ENCODE results near the gene BFSP1. TPM values are rescaled to one million over a fixed set of nuclear protein-coding genes. Genes with fewer than 3 reads are reported as not detected.

Gene BFSP1
- total RNA-seq, 1 donor from 2014 or later: 9.6 TPM

DNA sequence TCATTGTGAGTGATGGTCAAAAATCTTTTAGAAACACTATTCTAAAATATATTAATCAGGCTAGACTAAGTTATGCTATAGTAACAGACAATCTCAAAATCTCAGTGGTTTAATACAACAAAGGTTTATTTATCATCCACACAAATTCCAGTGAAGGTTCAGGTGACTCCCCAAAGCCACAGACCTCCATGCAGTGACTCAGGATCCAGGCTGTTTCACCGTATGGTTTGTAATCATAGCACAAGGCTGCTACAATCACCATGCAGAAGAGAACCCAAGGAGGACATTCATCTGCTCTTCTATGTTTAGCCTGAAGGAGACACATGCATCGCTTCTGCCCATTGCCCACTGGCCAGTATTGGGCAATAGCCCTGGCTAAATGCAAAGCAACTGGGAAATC, 46.2 kb downstream of the BFSP1 start:
- peaks cover 39% of the 10 kb centered on the region for H3K27me3 Mint-ChIP-seq (ENCODE audit: low read depth)
- no peak overlapping the region for H3K27ac Mint-ChIP-seq (ENCODE audit: unreplicated experiment)
- TF ChIP-seq, protein P1, sequence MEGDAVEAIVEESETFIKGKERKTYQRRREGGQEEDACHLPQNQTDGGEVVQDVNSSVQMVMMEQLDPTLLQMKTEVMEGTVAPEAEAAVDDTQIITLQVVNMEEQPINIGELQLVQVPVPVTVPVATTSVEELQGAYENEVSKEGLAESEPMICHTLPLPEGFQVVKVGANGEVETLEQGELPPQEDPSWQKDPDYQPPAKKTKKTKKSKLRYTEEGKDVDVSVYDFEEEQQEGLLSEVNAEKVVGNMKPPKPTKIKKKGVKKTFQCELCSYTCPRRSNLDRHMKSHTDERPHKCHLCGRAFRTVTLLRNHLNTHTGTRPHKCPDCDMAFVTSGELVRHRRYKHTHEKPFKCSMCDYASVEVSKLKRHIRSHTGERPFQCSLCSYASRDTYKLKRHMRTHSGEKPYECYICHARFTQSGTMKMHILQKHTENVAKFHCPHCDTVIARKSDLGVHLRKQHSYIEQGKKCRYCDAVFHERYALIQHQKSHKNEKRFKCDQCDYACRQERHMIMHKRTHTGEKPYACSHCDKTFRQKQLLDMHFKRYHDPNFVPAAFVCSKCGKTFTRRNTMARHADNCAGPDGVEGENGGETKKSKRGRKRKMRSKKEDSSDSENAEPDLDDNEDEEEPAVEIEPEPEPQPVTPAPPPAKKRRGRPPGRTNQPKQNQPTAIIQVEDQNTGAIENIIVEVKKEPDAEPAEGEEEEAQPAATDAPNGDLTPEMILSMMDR (IDR thresholded peaks at IDR 0.05): no peak
- no peaks in the 10 kb centered on the region for H3K36me3 Mint-ChIP-seq (ENCODE audit: low read depth)
- H3K9me3 Mint-ChIP-seq (ENCODE audit: low read depth): peaks cover 2% of the 10 kb centered on the region
- H3K4me3 Mint-ChIP-seq (ENCODE audit: unreplicated experiment): no peak overlapping the region
- DNase-seq (ENCODE audit: low spot score): no peak
- H3K4me1 Mint-ChIP-seq (ENCODE audit: low read depth): no peaks in the 10 kb centered on the region

GRCh38 chr20:17482536-17482935, 48.6 kb downstream of the BFSP1 start:
- no peaks in the 10 kb centered on the region for H3K36me3 Mint-ChIP-seq (ENCODE audit: low read depth)
- H3K27me3 Mint-ChIP-seq (ENCODE audit: low read depth): peaks cover 42% of the 10 kb centered on the region
- no peak overlapping the region for H3K4me3 Mint-ChIP-seq (ENCODE audit: unreplicated experiment)
- TF ChIP-seq, protein P1 (IDR thresholded peaks at IDR 0.05): no peak
- no peaks in the 10 kb centered on the region for H3K4me1 Mint-ChIP-seq (ENCODE audit: low read depth)
- DNase-seq (ENCODE audit: low spot score): no peak
- H3K27ac Mint-ChIP-seq (ENCODE audit: unreplicated experiment): no peak overlapping the region
- peaks cover 2% of the 10 kb centered on the region for H3K9me3 Mint-ChIP-seq (ENCODE audit: low read depth)

- H3K4me3 Mint-ChIP-seq (ENCODE audit: unreplicated experiment): no peak overlapping the region
- H3K4me1 Mint-ChIP-seq (ENCODE audit: low read depth): no peaks in the 10 kb centered on the region
- H3K27me3 Mint-ChIP-seq (ENCODE audit: low read depth): peaks cover 38% of the 10 kb centered on the region
- no peak overlapping the region for H3K27ac Mint-ChIP-seq (ENCODE audit: unreplicated experiment)
- peaks cover 2% of the 10 kb centered on the region for H3K9me3 Mint-ChIP-seq (ENCODE audit: low read depth)
- TF ChIP-seq, protein P1 (IDR thresholded peaks at IDR 0.05): no peak
- no peaks in the 10 kb centered on the region for H3K36me3 Mint-ChIP-seq (ENCODE audit: low read depth)
- no peak for DNase-seq (ENCODE audit: low spot score)
These were observed 49.5 kb downstream of the BFSP1 start for GRCh38 chr20:17481661-17482060.

DNA sequence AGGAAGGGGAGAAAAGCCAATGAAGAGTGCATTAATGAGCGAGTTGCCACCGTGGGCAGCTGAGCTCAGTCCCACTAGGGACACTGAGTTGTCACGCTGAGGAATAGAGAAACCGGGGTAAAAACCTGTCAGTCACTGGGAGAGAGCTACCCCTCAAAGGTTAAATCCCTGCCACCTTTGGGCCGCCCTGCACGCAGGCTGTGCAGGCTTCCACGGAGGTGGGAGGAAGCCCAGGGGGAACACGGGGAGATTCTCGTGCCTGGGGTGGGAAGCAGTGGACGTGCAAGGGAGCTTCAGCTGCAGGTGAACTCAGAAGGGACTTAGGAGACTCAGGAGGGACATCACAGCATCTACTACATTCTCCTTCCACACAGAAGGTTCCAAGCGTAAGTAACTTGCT, 50.5 kb downstream of the BFSP1 start:
- no peak overlapping the region for H3K27ac Mint-ChIP-seq (ENCODE audit: unreplicated experiment)
- TF ChIP-seq, protein P1 (IDR thresholded peaks at IDR 0.05): no peak
- H3K4me3 Mint-ChIP-seq (ENCODE audit: unreplicated experiment): no peak overlapping the region

GRCh38 chr20:17479063-17479657, 52.0 kb downstream of the BFSP1 start:
- TF ChIP-seq, protein P1 (IDR thresholded peaks at IDR 0.05): no peak
- peaks cover under 1% of the 10 kb centered on the region for H3K4me1 Mint-ChIP-seq (ENCODE audit: low read depth)
- peaks cover 2% of the 10 kb centered on the region for H3K36me3 Mint-ChIP-seq (ENCODE audit: low read depth)
- H3K4me3 Mint-ChIP-seq (ENCODE audit: unreplicated experiment): no peak overlapping the region
- no peaks in the 10 kb centered on the region for H3K9me3 Mint-ChIP-seq (ENCODE audit: low read depth)
- no peak overlapping the region for H3K27ac Mint-ChIP-seq (ENCODE audit: unreplicated experiment)
- DNase-seq (ENCODE audit: low spot score): no peak
- peaks cover 23% of the 10 kb centered on the region for H3K27me3 Mint-ChIP-seq (ENCODE audit: low read depth)

More for the DNA sequence above, 50.5 kb downstream of the BFSP1 start:
- Mint-ChIP-seq H3K9me3 (ENCODE audit: low read depth) (peaks cover 2% of the 10 kb centered on the region), H3K4me1 (ENCODE audit: low read depth) (no peaks in the 10 kb centered on the region), H3K36me3 (ENCODE audit: low read depth) (no peaks in the 10 kb centered on the region), H3K27me3 (ENCODE audit: low read depth) (peaks cover 31% of the 10 kb centered on the region)
- DNase-seq (ENCODE audit: low spot score): no peak
